Muscle of leg (tissue), 11 donors: ENCODE results near the gene RECK. TPM values are rescaled to one million over a fixed set of nuclear protein-coding genes. Genes with fewer than 3 reads are reported as not detected.

Source experiments
- DNase-seq: peaks from one replicate; pipeline ENCODE4 v3.0.0; 2013
- H3K27ac ChIP-seq: one replicate; pipeline ENCODE4 v1.5.1; 2013; ENCODE audit warnings: mild to moderate bottlenecking, low read length, control low read depth
- H3K27me3 ChIP-seq: one replicate; pipeline ENCODE4 v1.6.1; 2013; ENCODE audit warnings: low read length; ENCODE audit not compliant: control insufficient read depth, insufficient read depth
- H3K36me3 ChIP-seq: one replicate; pipeline ENCODE4 v1.6.1; 2013; ENCODE audit warnings: low read length; ENCODE audit not compliant: control insufficient read depth, insufficient read depth
- H3K4me1 ChIP-seq: one replicate; pipeline ENCODE4 v1.6.1; 2013; ENCODE audit warnings: low read length; ENCODE audit not compliant: control insufficient read depth, insufficient read depth
- H3K4me3 ChIP-seq: one replicate; pipeline ENCODE4 v1.5.1; 2013; ENCODE audit warnings: low read length, control low read depth
- H3K9me3 ChIP-seq: replicated peaks from 2 replicates; pipeline ENCODE4 v1.6.1; 2013; ENCODE audit warnings: low read depth, low read length; ENCODE audit not compliant: control insufficient read depth
- WGBS: methylation state at CpG from one replicate; pipeline ENCODE4 v1.1.5; 2013; ENCODE audit warnings: missing lambda C conversion rate; ENCODE audit not compliant: insufficient coverage; 5-methylcytosine and 5-hydroxymethylcytosine counted together
- polyA plus RNA-seq, 8 donors: library from polyadenylated mRNA; unstranded; fragments of 120-200 nt; gene quantifications; one replicate each; pipeline versions ENCODE4 v1.2.1 to v1.2.3, GENCODE V29; 2013; ENCODE audit warnings: inconsistent platforms in 1 of 8, low replicate concordance in 1 of 8; ENCODE audit not compliant: insufficient read length in 8 of 8, insufficient read depth in 1 of 8
- total RNA-seq: library from RNA; stranded (reverse); fragments of 120-200 nt; gene quantifications from one replicate; pipeline ENCODE4 v1.2.4, GENCODE V29; 2013

The RECK gene
- total and polyA plus RNA-seq, 9 donors: 15.3 to 45.7 (median 26.6) TPM

DNA sequence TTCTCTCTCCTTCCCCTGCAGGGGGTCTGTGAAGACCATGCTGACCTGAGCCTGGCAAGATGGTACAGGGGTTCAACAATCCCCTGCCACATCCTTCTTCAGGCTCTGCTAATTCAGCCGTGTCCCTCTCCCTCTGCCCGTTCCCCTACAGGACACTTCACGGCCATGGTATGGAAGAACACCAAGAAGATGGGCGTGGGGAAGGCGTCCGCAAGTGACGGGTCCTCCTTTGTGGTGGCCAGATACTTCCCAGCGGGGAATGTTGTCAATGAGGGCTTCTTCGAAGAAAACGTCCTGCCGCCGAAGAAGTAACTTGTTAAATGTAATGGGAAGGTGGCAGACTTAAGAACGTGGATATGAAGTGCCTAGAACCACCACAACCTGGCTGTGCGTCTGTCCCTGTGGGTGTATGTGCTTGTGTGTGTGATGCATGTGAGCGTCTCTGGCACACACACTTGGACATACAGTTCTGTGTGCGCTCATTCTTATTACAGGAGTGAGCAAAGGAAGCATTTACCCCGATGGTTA lies 125.6 kb downstream of the RECK start:
- Histone ChIP-seq H3K36me3 (peaks cover 9% of the 10 kb centered on the region), H3K27ac (peak overlapping the region; percentile 97), H3K9me3 (no peaks in the 10 kb centered on the region), H3K4me3 (no peak overlapping the region), H3K4me1 (peaks cover 63% of the 10 kb centered on the region), H3K27me3 (no peaks in the 10 kb centered on the region)
- 75% methylated on average over 14 of the region's 17 CpGs for WGBS
- DNase-seq: no peak

DNA sequence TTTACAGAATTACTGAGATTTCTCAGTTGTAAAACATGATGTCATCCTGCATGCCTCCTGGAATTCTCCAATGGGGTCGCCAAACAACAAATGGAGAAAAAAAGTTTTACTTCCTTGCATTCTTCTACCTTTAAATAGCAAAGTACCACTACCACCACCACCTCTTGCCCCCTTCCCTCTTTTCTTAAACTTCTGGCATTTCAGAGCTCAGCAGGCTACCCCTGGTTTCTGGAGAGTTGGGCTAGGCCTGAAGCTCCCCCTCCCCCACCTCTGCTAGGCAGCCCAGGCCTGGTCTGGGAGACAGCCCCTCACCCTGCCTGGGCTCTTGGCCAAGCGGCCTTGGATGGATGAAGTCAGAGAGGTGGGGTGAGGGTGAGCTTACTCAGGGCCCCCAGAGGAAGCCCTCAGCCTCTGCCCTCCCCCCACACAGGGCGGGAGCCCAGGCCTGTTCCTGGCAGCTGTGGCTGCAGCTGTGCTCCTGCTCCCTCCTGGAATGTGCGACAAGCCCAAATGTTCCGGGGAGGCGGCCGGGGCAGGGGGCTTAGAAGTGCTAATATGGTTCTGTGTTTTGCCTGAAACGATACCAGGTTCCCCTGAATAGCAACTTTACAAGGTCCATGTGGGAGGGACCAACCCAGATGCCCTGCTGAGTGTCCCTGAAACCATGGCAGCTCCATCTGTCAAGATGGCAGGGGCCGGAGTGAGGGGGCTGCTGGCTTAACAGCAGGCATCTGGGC lies 126.5 kb downstream of the RECK start:
- H3K9me3 ChIP-seq: no peaks in the 10 kb centered on the region
- H3K4me1 ChIP-seq: peaks cover 63% of the 10 kb centered on the region
- DNase-seq: peak; percentile 98
- peaks cover 8% of the 10 kb centered on the region for H3K36me3 ChIP-seq
- no peaks in the 10 kb centered on the region for H3K27me3 ChIP-seq
- H3K27ac ChIP-seq: peak overlapping the region; percentile 97
- H3K4me3 ChIP-seq: no peak overlapping the region
- WGBS: 20% methylated on average over 7 of the region's 9 CpGs

DNA sequence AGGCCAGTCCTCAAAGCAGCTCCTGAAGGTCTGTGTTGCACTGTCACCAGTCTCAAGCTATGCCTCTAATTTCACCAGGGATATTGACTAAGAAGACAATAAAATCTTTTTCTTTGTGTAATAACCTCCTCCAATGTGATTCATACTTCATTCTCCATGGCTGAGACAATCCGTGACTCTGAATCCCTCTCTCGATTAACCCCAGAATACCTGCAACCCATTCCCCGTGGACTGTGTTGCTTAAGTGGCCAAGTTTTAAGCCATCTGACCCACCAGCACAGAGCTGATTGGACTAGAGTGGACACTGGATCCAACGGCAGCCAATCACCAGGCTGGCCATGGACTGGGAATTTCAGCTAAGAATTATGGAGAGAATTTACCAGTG lies 127.1 kb downstream of the RECK start:
- Histone ChIP-seq H3K4me3 (no peak overlapping the region), H3K27ac (peak overlapping the region; percentile 97), H3K27me3 (no peaks in the 10 kb centered on the region), H3K4me1 (peaks cover 58% of the 10 kb centered on the region), H3K9me3 (no peaks in the 10 kb centered on the region), H3K36me3 (peaks cover 7% of the 10 kb centered on the region)
- DNase-seq: peak; percentile 75
- WGBS: 57% methylated on average over 1 of the region's 4 CpGs

DNA sequence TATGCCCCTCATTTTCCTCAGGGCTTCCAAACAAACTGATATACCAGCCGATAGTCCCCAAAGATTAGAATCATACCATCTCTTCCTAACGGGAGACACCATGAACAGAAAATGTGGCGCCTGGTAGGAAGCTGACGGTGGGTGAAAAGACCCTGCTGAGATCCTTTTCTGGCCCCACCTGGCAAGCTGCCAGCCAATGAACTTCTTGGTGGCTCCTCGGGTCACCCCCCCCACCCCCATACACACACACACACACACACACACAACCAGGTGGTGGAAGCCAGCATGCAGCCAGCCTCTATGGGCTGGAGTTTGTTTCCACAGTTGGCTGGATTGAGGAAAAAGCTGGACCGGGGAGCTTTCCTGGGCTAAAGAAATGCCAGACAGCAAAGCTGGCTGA lies 127.7 kb downstream of the RECK start:
- Histone ChIP-seq H3K36me3 (peaks cover 5% of the 10 kb centered on the region), H3K4me3 (no peak overlapping the region), H3K27me3 (no peaks in the 10 kb centered on the region), H3K4me1 (peaks cover 58% of the 10 kb centered on the region), H3K9me3 (no peaks in the 10 kb centered on the region), H3K27ac (peak overlapping the region; percentile 97)
- DNase-seq: peak; percentile 51
- WGBS: 59% methylated on average over 4 of the region's 6 CpGs

DNA sequence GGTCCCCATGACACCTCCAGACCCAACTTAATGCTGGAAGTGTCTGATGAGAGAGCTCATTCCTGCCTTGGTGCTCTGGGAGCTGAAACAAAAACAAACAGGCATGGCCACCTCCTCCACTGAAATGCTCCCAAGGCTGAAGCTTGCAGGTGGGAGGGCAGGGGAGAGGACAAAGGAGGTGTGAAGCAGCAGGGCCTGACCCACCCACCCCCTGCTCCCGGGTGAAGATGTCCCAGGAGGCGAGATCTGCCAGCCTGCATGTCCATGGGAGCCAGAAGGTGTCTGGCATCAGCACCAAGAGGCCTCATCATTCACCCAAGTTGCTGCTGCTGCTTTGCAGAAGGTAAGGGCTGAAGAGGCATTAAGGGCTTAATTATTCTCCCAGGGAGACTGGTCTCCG lies 128.3 kb downstream of the RECK start:
- peak overlapping the region; percentile 97 for H3K27ac ChIP-seq
- no peak for DNase-seq

DNA sequence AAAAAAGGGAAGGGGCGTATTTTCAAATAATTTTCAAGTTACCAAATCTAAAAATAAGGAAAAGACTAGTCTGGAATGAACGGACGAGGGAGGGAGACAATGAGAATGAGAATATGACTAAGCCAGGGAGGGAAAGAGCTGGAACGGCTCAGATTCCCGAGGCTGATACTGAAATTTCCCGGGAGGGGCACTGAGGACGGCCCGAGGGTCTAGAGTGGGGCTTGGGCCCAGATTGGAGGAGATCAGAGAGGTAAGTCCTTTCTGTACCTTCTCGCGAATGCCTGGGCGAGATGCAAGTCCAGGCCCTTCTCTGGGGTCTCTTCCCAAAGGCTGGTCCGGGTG lies 129.1 kb downstream of the RECK start:
- peak; percentile 87 for DNase-seq
- H3K9me3 ChIP-seq: no peaks in the 10 kb centered on the region
- 24% methylated on average over 7 of the region's 12 CpGs for WGBS
- peak overlapping the region; percentile 60 for H3K4me3 ChIP-seq
- peaks cover 56% of the 10 kb centered on the region for H3K4me1 ChIP-seq
- peaks cover 3% of the 10 kb centered on the region for H3K36me3 ChIP-seq
- peak overlapping the region; percentile 97 for H3K27ac ChIP-seq
- H3K27me3 ChIP-seq: no peaks in the 10 kb centered on the region

More for the DNA sequence above, 128.3 kb downstream of the RECK start:
- H3K36me3 ChIP-seq: peaks cover 3% of the 10 kb centered on the region
- 100% methylated on average over 1 of the region's 3 CpGs for WGBS
- no peaks in the 10 kb centered on the region for H3K27me3 ChIP-seq
- no peak overlapping the region for H3K4me3 ChIP-seq
- H3K9me3 ChIP-seq: no peaks in the 10 kb centered on the region
- H3K4me1 ChIP-seq: peaks cover 58% of the 10 kb centered on the region

DNA sequence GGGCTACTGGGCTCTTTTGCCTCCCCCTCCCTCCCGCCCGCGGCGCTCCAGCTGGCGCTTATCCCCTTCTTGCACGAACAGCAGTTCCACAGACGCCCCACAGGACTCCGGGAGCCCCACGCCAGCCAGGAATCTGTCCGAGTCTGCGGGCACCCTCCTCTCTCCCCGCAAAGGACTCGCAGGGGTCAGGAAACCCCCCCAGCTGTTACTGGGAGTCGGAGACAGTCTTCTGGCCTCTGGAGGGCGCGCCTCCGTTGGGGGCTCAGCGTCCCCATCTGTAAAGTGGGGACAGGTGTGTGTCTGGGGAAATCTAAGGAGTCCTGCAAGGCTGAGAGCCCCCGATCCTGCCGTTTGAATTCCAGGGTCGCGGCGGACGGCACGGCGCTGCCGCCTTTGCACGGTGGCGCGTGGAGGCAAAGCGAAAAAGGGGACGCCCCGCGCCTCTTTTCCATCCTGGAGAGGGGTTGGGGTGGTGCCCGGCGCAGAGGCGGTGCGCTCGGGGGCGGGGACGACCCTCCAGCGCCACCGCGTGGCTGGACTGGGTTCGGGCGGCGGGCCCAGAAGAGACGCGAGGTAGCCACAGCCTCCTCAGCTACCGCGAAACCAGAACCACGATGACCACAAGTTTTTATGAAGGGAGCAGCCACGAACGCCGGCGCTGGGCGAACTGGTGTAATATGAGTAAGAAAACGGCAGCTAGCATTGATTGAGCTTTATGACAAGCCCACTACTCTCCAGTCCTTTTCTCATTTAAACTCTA lies 129.6 kb downstream of the RECK start:
- H3K4me3 ChIP-seq: peak overlapping the region; percentile 60
- H3K36me3 ChIP-seq: peaks cover 3% of the 10 kb centered on the region
- no peaks in the 10 kb centered on the region for H3K27me3 ChIP-seq
- WGBS: 2% methylated on average over 43 of the region's 58 CpGs
- no peaks in the 10 kb centered on the region for H3K9me3 ChIP-seq
- peaks cover 51% of the 10 kb centered on the region for H3K4me1 ChIP-seq
- peak overlapping the region; percentile 97 for H3K27ac ChIP-seq
- DNase-seq: peak; percentile 91

DNA sequence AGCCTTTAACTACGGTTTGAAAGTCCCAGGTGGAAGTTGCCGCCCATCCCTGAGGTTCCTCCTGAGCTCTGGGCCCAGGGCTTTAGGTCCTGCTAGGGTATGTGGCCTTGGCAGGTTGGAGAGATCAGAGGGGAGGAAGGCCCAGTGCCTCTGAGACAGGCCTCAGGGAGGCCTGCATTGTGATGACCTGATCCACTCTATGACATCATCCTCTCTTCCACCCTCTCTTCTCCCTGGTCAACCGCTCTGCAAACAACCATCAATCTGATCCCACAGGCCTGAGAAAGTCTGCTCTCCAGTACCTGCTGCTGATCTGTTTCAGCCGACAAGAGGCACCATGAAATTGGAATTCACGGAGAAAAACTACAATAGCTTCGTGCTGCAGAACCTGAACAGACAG lies 132.5 kb downstream of the RECK start, which contains the start of gene CCIN:
Gene CCIN (plus strand): TSS at position 223 of the 400 bp plus-strand sequence. CDS start 115 bp downstream, at position 338.
- Histone ChIP-seq H3K4me1 (peaks cover 27% of the 10 kb centered on the region), H3K27me3 (no peaks in the 10 kb centered on the region), H3K36me3 (no peaks in the 10 kb centered on the region), H3K9me3 (no peaks in the 10 kb centered on the region), H3K27ac (no peak within 1 kb of the TSS), H3K4me3 (no peak within 1 kb of the TSS)
- 68% methylated on average over 5 of the region's 6 CpGs for WGBS
- no peak for DNase-seq

DNA sequence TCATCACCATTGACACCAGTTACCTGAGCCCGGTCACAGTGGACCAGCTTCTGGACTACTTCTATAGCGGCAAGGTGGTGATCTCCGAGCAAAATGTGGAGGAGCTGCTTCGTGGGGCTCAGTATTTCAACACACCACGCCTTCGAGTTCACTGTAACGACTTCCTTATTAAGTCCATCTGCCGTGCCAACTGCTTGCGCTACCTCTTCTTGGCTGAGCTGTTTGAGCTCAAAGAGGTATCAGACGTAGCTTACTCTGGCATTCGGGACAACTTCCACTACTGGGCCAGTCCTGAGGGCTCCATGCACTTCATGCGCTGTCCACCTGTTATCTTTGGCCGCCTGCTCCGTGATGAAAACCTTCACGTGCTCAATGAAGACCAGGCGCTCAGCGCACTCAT lies 133.0 kb downstream of the RECK start:
- H3K4me1 ChIP-seq: peaks cover 22% of the 10 kb centered on the region
- H3K27me3 ChIP-seq: no peaks in the 10 kb centered on the region
- DNase-seq: no peak
- no peaks in the 10 kb centered on the region for H3K9me3 ChIP-seq
- H3K36me3 ChIP-seq: no peaks in the 10 kb centered on the region
- H3K27ac ChIP-seq: no peak overlapping the region
- H3K4me3 ChIP-seq: no peak overlapping the region
- 87% methylated on average over 17 of the region's 17 CpGs for WGBS

DNA sequence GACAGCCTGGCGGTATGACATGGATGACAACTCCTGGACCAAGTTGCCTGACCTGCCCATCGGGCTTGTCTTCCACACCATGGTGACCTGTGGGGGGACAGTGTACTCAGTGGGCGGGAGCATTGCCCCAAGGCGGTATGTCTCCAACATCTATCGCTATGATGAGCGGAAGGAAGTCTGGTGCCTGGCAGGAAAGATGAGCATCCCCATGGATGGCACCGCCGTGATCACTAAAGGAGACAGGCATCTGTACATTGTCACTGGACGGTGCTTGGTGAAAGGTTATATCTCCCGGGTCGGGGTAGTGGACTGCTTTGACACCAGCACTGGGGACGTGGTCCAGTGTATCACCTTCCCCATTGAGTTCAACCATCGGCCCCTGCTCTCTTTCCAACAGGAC lies 133.8 kb downstream of the RECK start:
- Histone ChIP-seq H3K27ac (no peak overlapping the region), H3K4me1 (peaks cover 14% of the 10 kb centered on the region), H3K36me3 (no peaks in the 10 kb centered on the region), H3K27me3 (no peaks in the 10 kb centered on the region), H3K4me3 (no peak overlapping the region), H3K9me3 (no peaks in the 10 kb centered on the region)
- no peak for DNase-seq
- WGBS: 95% methylated on average over 13 of the region's 13 CpGs
